Natural killer cell treated with Interleukin-12 subunit alpha and Interleukin-12 subunit beta and Interleukin-15 and Interleukin-18, amount 100 ng/mL, for 72 hours (primary cell): ENCODE data around the gene FAM13C. TPM values are rescaled to one million over a fixed set of nuclear protein-coding genes. Genes with fewer than 3 reads are reported as not detected.
"Not testable (repeated sequence)": the region's sequence is repeated elsewhere in the genome, so short reads cannot be mapped to it uniquely, and the experiment has no call there.

Experiments
- ATAC-seq, 2 donors: fragments of 150-1000 bp; cut with Tn5 transposase in 1 of 2; sonication (Bioruptor Pico), chemical (Tn5 transposase) in 1 of 2; 2 replicates each; pipeline ENCODE4 v1.10.0; 2021
- DNase-seq: peaks from one replicate; pipeline ENCODE4 v3.0.0; 2022; ENCODE audit warnings: low spot score
- H3K27ac Mint-ChIP-seq, 2 donors: 1 replicate in 1 of 2; 2 replicates in 1 of 2; pipeline ENCODE4 v1.8.0; 2022; ENCODE audit warnings: mixed read lengths in 2 of 2, mild to moderate bottlenecking in 1 of 2, moderate library complexity in 1 of 2
- H3K27me3 Mint-ChIP-seq, 2 donors: 1 replicate in 1 of 2; 2 replicates in 1 of 2; pipeline ENCODE4 v1.8.0; 2022; ENCODE audit warnings: mixed read lengths in 2 of 2
- H3K36me3 Mint-ChIP-seq: one replicate; pipeline ENCODE4 v1.8.0; 2022; ENCODE audit warnings: mixed read lengths
- H3K4me1 Mint-ChIP-seq, 2 donors: 1 replicate in 1 of 2; 2 replicates in 1 of 2; pipeline ENCODE4 v1.8.0; 2022; ENCODE audit warnings: low read depth in 2 of 2, mixed read lengths in 2 of 2, mild to moderate bottlenecking in 1 of 2
- H3K4me3 Mint-ChIP-seq: one replicate; pipeline ENCODE4 v1.8.0; 2022; ENCODE audit warnings: mixed read lengths
- H3K9me3 Mint-ChIP-seq: 2 replicates; pipeline ENCODE4 v1.8.0; 2022; ENCODE audit warnings: mixed read lengths
- total RNA-seq, 2 donors: library from RNA; stranded (reverse); gene quantifications; one replicate each; pipeline ENCODE4 v1.2.3, GENCODE V29; 2022

FAM13C gene
- total RNA-seq = not detected

- ATAC-seq = peak in 1 of 2 donors; percentile 40
- Mint-ChIP-seq H3K27me3 (peaks cover 0 to 10% of the 10 kb centered on the region in 2 donors), H3K4me3 (no peak within 1 kb of the TSS), H3K27ac (no peak within 1 kb of the TSS), H3K4me1 (no peaks in the 10 kb centered on the region), H3K36me3 (no peaks in the 10 kb centered on the region), H3K9me3 (peaks cover 3% of the 10 kb centered on the region)
- no peak for DNase-seq
These were observed at the start of gene FAM13C for GRCh38 chr10:59362144-59362958. FAM13C (minus strand) TSS chr10:59362549; CDS start chr10:59362460, 89 bp downstream.

GRCh38 chr10:59405235-59405634, 42.9 kb upstream of the FAM13C start:
- DNase-seq = no peak
- H3K36me3 Mint-ChIP-seq = peaks cover 3% of the 10 kb centered on the region
- ATAC-seq = no peak
- no peak overlapping the region for H3K27ac Mint-ChIP-seq
- no peaks in the 10 kb centered on the region for H3K27me3 Mint-ChIP-seq
- H3K4me3 Mint-ChIP-seq = no peak overlapping the region
- peaks cover 10% of the 10 kb centered on the region for H3K9me3 Mint-ChIP-seq
- no peaks in the 10 kb centered on the region for H3K4me1 Mint-ChIP-seq

GRCh38 chr10:59400214-59400613, 37.9 kb upstream of the FAM13C start:
- ATAC-seq (no peak), DNase-seq (no peak)
- Mint-ChIP-seq H3K4me1 (no peaks in the 10 kb centered on the region), H3K27ac (no peak overlapping the region), H3K9me3 (peaks cover 14% of the 10 kb centered on the region), H3K4me3 (no peak overlapping the region), H3K27me3 (no peaks in the 10 kb centered on the region), H3K36me3 (peaks cover 4% of the 10 kb centered on the region)

- not testable (repeated sequence) for H3K4me3 Mint-ChIP-seq, ATAC-seq, H3K4me1 Mint-ChIP-seq, H3K27ac Mint-ChIP-seq, H3K36me3 Mint-ChIP-seq, DNase-seq, H3K27me3 Mint-ChIP-seq
- H3K9me3 Mint-ChIP-seq = peaks cover 11% of the 10 kb centered on the region
These were observed 37.0 kb upstream of the FAM13C start for GRCh38 chr10:59399329-59399728.

GRCh38 chr10:59397961-59398360, 35.6 kb upstream of the FAM13C start:
- ATAC-seq (no peak), DNase-seq (no peak)
- Mint-ChIP-seq H3K27ac (no peak overlapping the region), H3K27me3 (no peaks in the 10 kb centered on the region), H3K4me1 (no peaks in the 10 kb centered on the region), H3K4me3 (no peak overlapping the region), H3K36me3 (peaks cover 4% of the 10 kb centered on the region), H3K9me3 (peaks cover 11% of the 10 kb centered on the region)

GRCh38 chr10:59395984-59396383, 33.6 kb upstream of the FAM13C start:
- Mint-ChIP-seq H3K4me3 (no peak overlapping the region), H3K27ac (no peak overlapping the region), H3K4me1 (no peaks in the 10 kb centered on the region)

GRCh38 chr10:59393349-59393748, 31.0 kb upstream of the FAM13C start:
- DNase-seq (no peak), ATAC-seq (no peak)
- Mint-ChIP-seq H3K9me3 (no peaks in the 10 kb centered on the region), H3K27me3 (no peaks in the 10 kb centered on the region), H3K36me3 (no peaks in the 10 kb centered on the region), H3K4me3 (no peak overlapping the region), H3K4me1 (no peaks in the 10 kb centered on the region), H3K27ac (no peak overlapping the region)

More at GRCh38 chr10:59395984-59396383, 33.6 kb upstream of the FAM13C start:
- DNase-seq (no peak), ATAC-seq (no peak)
- Mint-ChIP-seq H3K36me3 (peaks cover 4% of the 10 kb centered on the region), H3K9me3 (peaks cover 11% of the 10 kb centered on the region), H3K27me3 (no peaks in the 10 kb centered on the region)

- Mint-ChIP-seq H3K4me1 (no peaks in the 10 kb centered on the region), H3K27me3 (no peaks in the 10 kb centered on the region), H3K9me3 (no peaks in the 10 kb centered on the region), H3K4me3 (no peak overlapping the region), H3K36me3 (no peaks in the 10 kb centered on the region), H3K27ac (no peak overlapping the region)
- DNase-seq (no peak), ATAC-seq (no peak)
These were observed 28.7 kb upstream of the FAM13C start for GRCh38 chr10:59391060-59391459.

- H3K36me3 Mint-ChIP-seq = no peaks in the 10 kb centered on the region
- DNase-seq (no peak), ATAC-seq (no peak)
- H3K27me3 Mint-ChIP-seq = no peaks in the 10 kb centered on the region
- H3K4me1 Mint-ChIP-seq = no peaks in the 10 kb centered on the region
- H3K4me3 Mint-ChIP-seq = no peak overlapping the region
- H3K9me3 Mint-ChIP-seq = peaks cover 3% of the 10 kb centered on the region
- no peak overlapping the region for H3K27ac Mint-ChIP-seq
These were observed 26.3 kb upstream of the FAM13C start for GRCh38 chr10:59388671-59388976.

GRCh38 chr10:59387951-59388670, 25.8 kb upstream of the FAM13C start:
- peaks cover 3% of the 10 kb centered on the region for H3K9me3 Mint-ChIP-seq
- ATAC-seq (no peak), DNase-seq (no peak)
- no peak overlapping the region for H3K4me3 Mint-ChIP-seq
- no peaks in the 10 kb centered on the region for H3K4me1 Mint-ChIP-seq
- H3K36me3 Mint-ChIP-seq = no peaks in the 10 kb centered on the region
- no peak overlapping the region for H3K27ac Mint-ChIP-seq
- H3K27me3 Mint-ChIP-seq = no peaks in the 10 kb centered on the region

- Mint-ChIP-seq H3K4me3 (no peak overlapping the region), H3K27ac (no peak overlapping the region), H3K9me3 (peaks cover 3% of the 10 kb centered on the region), H3K27me3 (no peaks in the 10 kb centered on the region), H3K4me1 (no peaks in the 10 kb centered on the region), H3K36me3 (no peaks in the 10 kb centered on the region)
- no peak for DNase-seq
- no peak for ATAC-seq
These were observed 22.4 kb upstream of the FAM13C start for GRCh38 chr10:59384761-59385160.

GRCh38 chr10:59383908-59384307, 21.6 kb upstream of the FAM13C start:
- Mint-ChIP-seq H3K4me3 (no peak overlapping the region), H3K9me3 (peaks cover 3% of the 10 kb centered on the region)

GRCh38 chr10:59383436-59383835, 21.1 kb upstream of the FAM13C start:
- Mint-ChIP-seq H3K4me3 (no peak overlapping the region), H3K27me3 (no peaks in the 10 kb centered on the region), H3K27ac (no peak overlapping the region), H3K9me3 (peaks cover 7% of the 10 kb centered on the region), H3K36me3 (no peaks in the 10 kb centered on the region), H3K4me1 (no peaks in the 10 kb centered on the region)
- DNase-seq (no peak), ATAC-seq (no peak)

More at GRCh38 chr10:59383908-59384307, 21.6 kb upstream of the FAM13C start:
- no peak for ATAC-seq
- H3K27me3 Mint-ChIP-seq = no peaks in the 10 kb centered on the region
- no peaks in the 10 kb centered on the region for H3K4me1 Mint-ChIP-seq
- no peak for DNase-seq
- H3K27ac Mint-ChIP-seq = no peak overlapping the region
- no peaks in the 10 kb centered on the region for H3K36me3 Mint-ChIP-seq

- no peak for ATAC-seq
- Mint-ChIP-seq H3K4me3 (no peak overlapping the region), H3K9me3 (peaks cover 7% of the 10 kb centered on the region), H3K27ac (no peak overlapping the region), H3K27me3 (no peaks in the 10 kb centered on the region), H3K36me3 (no peaks in the 10 kb centered on the region), H3K4me1 (no peaks in the 10 kb centered on the region)
- no peak for DNase-seq
These were observed 20.5 kb upstream of the FAM13C start for GRCh38 chr10:59382831-59383295.
